ENCODE data around the gene FBXO48.

Gene FBXO48

GRCh38 chr2:68411397-68412126 lies 55.5 kb downstream of the FBXO48 start:
- H3K9me3 ChIP-seq (ENCODE audit: control insufficient read depth, low read length), result no peaks in the 10 kb centered on the region
- WGBS, 2 experiments (ENCODE audit: insufficient coverage in 2 of 2), result 71 to 100% methylated on average over 1 to 3 of the region's 4 CpGs
- H3K27ac ChIP-seq (ENCODE audit: low read depth, low read length, severe bottlenecking), result no peak overlapping the region

More at GRCh38 chr2:68411397-68412126, 55.5 kb downstream of the FBXO48 start:
- Histone ChIP-seq H3K36me3 (ENCODE audit: control insufficient read depth, insufficient read depth, low read length) (no peaks in the 10 kb centered on the region), H3K4me3 (ENCODE audit: extremely low read depth, insufficient read depth, low read length, poor library complexity, severe bottlenecking) (no peak overlapping the region), H3K4me1 (ENCODE audit: control insufficient read depth, insufficient read depth, low read length, poor library complexity, severe bottlenecking) (no peaks in the 10 kb centered on the region)

All from mesodermal cell (in vitro differentiated cells).